MCF 10A (cell line): ENCODE results near the gene TAS1R3. TPM values are rescaled to one million over a fixed set of nuclear protein-coding genes. Genes with fewer than 3 reads are reported as not detected.

Source experiments
- BruUV-seq: library from RNA; stranded (reverse); fragments of 400-500 nt; replicated peaks from 2 replicates; lab custom pipeline; 2021; lab: Mats Ljungman, UMichigan
- CTCF ChIA-PET: fragments of 300-600 bp; sonication (Branson Sonifier 250); formaldehyde crosslinking; extraction: SDS; loops from one replicate; lab custom pipeline; 2021; ENCODE audit warnings: antibody characterized with exemption, inconsistent platforms; lab: Yijun Ruan, JAX
- POLR2A ChIA-PET: fragments of 300-600, 350-650 bp; sonication (Branson Sonifier 250); formaldehyde crosslinking; extraction: SDS; loops from one replicate; lab custom pipeline; 2020; ENCODE audit warnings: antibody characterized with exemption, inconsistent platforms; lab: Yijun Ruan, JAX
- DNase-seq: peaks from one replicate; pipeline ENCODE4 v3.0.0-alpha.2; 2018; ENCODE audit not compliant: unreplicated experiment
- H3K27ac Mint-ChIP-seq: one replicate; pipeline ENCODE4 v1.8.0; 2022; ENCODE audit warnings: mild to moderate bottlenecking, low read depth, mixed read lengths; ENCODE audit not compliant: unreplicated experiment
- H3K27me3 Mint-ChIP-seq: one replicate; pipeline ENCODE4 v1.8.0; 2022; ENCODE audit warnings: mixed read lengths; ENCODE audit not compliant: insufficient read depth, unreplicated experiment
- H3K36me3 Mint-ChIP-seq: one replicate; pipeline ENCODE4 v1.8.0; 2022; ENCODE audit warnings: mild to moderate bottlenecking, moderate library complexity, mixed read lengths; ENCODE audit not compliant: insufficient read depth, unreplicated experiment
- H3K4me1 Mint-ChIP-seq: one replicate; pipeline ENCODE4 v1.8.0; 2022; ENCODE audit warnings: mixed read lengths; ENCODE audit not compliant: insufficient read depth, unreplicated experiment
- H3K4me3 Mint-ChIP-seq: one replicate; pipeline ENCODE4 v1.8.0; 2022; ENCODE audit warnings: mild to moderate bottlenecking, moderate library complexity, mixed read lengths; ENCODE audit not compliant: unreplicated experiment
- H3K9me3 Mint-ChIP-seq: one replicate; pipeline ENCODE4 v1.8.0; 2022; ENCODE audit warnings: mixed read lengths; ENCODE audit not compliant: unreplicated experiment
- intact Hi-C: fragments of 100-400 bp; cut with micrococcal nuclease; formaldehyde crosslinking; loops from 2 replicates; pipeline ENCODE4 v1.14.1; 2022
- total RNA-seq: library from RNA; stranded (reverse); gene quantifications from 2 replicates; pipeline ENCODE4 v1.2.3, GENCODE V29; 2022
- TF ChIP-seq, protein P1 (sequence below): fragments of 200-600 bp; IDR thresholded peaks from one replicate; pipeline ENCODE4 v1.8.0; 2022; ENCODE audit warnings: antibody characterized with exemption, mild to moderate bottlenecking; ENCODE audit not compliant: unreplicated experiment

TAS1R3 gene
- total RNA-seq, 1 experiment from 2014 or later = not detected

DNA sequence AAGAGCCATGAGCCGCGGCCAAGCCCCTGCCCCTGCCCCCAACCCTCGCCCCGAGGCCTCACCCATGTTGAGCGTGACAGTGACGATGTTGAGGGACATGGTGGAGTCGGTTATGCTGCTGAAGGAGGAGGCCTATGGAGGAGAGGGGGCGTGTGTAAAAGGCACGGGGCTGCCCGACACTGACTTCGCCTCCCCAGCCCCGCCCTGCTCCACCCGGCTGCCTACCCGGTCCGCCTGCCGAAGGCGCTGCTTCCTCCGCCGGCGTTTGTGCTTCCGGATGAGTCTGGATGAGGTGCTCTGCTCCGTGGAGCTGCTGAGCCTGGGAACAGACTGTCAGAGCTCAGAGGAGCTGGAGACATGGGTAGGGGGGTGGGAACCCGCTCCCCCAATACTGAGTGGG, 9.1 kb downstream of the TAS1R3 start:
- Mint-ChIP-seq H3K4me3 (no peak overlapping the region), H3K27ac (no peak overlapping the region), H3K4me1 (no peaks in the 10 kb centered on the region), H3K36me3 (peaks cover 56% of the 10 kb centered on the region), H3K27me3 (no peaks in the 10 kb centered on the region), H3K9me3 (no peaks in the 10 kb centered on the region)
- intact Hi-C loops = no loop called here
- POLR2A ChIA-PET = no interaction called here
- no TSS peak for BruUV-seq
- CTCF ChIA-PET = no interaction called here
- DNase-seq = no peak
- TF ChIP-seq, protein P1, sequence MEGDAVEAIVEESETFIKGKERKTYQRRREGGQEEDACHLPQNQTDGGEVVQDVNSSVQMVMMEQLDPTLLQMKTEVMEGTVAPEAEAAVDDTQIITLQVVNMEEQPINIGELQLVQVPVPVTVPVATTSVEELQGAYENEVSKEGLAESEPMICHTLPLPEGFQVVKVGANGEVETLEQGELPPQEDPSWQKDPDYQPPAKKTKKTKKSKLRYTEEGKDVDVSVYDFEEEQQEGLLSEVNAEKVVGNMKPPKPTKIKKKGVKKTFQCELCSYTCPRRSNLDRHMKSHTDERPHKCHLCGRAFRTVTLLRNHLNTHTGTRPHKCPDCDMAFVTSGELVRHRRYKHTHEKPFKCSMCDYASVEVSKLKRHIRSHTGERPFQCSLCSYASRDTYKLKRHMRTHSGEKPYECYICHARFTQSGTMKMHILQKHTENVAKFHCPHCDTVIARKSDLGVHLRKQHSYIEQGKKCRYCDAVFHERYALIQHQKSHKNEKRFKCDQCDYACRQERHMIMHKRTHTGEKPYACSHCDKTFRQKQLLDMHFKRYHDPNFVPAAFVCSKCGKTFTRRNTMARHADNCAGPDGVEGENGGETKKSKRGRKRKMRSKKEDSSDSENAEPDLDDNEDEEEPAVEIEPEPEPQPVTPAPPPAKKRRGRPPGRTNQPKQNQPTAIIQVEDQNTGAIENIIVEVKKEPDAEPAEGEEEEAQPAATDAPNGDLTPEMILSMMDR = no peak

DNA sequence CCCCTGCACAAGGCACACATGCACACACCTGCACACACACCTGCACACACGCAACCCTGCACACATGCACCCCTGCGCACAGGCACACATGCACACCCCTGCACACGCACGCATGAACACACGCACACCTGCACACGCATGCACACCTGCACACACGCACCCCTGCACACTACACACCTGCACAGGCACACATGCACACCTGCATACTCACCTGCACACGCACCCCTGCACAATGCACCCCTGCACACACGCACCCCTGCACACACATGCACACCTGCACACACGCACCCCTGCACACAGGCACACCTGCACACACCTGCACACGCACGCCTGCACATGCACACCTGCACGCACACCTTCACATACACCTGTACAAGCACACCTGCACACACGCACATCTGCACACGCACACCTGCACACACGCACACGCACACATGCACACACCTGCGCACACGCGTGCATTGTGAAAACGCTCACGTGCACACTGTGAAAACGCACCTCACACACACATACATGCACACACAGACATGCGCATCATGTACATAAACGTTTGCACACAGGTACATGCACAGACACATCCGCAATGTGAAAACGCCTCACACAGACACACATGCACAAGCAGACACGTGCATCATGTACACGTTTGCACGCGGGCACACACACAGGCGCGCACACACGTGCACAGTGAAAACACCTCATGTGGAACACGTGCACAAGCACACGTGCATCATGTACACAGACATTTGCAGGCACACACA, 9.9 kb downstream of the TAS1R3 start:
- H3K4me1 Mint-ChIP-seq = no peaks in the 10 kb centered on the region
- ChIA-PET CTCF (interaction anchor here (1.3 kb wide), 1 partner anchor 31 kb away, joined by 6 read pairs; no protein-coding TSS in a partner anchor), POLR2A (no interaction called here)
- no peaks in the 10 kb centered on the region for H3K9me3 Mint-ChIP-seq
- intact Hi-C loops = no loop called here
- DNase-seq = no peak
- H3K27me3 Mint-ChIP-seq = no peaks in the 10 kb centered on the region
- no peak overlapping the region for H3K4me3 Mint-ChIP-seq
- BruUV-seq = no TSS peak
- peaks cover 51% of the 10 kb centered on the region for H3K36me3 Mint-ChIP-seq
- no peak overlapping the region for H3K27ac Mint-ChIP-seq
- TF ChIP-seq, protein P1 = no peak

DNA sequence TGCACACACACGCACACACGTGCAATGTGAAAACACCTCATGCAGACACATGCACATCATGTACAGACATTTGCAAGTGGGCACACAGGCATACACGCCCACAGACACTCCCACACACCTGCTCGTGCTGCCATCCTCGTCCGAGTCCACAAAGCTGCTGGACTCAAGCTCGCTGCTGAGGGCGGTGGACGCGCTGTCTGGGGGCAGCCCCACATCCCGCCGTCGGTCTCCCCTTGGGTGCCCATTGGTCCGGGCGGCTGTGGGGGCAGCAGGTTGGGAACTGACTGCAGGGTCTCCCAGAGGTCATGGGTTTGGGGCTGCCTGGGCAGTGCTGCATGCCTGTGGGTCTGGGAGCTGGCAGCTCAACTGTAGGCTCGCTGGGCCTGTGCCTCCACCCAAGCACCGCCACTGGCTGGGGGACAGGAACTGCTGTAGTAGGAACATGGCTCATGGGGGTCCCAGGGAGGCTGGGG, 10.5 kb downstream of the TAS1R3 start:
- TF ChIP-seq, protein P1 = no peak
- no peak for DNase-seq
- Mint-ChIP-seq H3K4me1 (peaks cover under 1% of the 10 kb centered on the region), H3K9me3 (no peaks in the 10 kb centered on the region), H3K27ac (no peak overlapping the region), H3K27me3 (no peaks in the 10 kb centered on the region), H3K36me3 (peaks cover 51% of the 10 kb centered on the region), H3K4me3 (no peak overlapping the region)
- ChIA-PET POLR2A (no interaction called here), CTCF (interaction anchor here (1.3 kb wide), 1 partner anchor 30 kb away, joined by 6 read pairs; no protein-coding TSS in a partner anchor)
- no TSS peak for BruUV-seq
- intact Hi-C loops = no loop called here

DNA sequence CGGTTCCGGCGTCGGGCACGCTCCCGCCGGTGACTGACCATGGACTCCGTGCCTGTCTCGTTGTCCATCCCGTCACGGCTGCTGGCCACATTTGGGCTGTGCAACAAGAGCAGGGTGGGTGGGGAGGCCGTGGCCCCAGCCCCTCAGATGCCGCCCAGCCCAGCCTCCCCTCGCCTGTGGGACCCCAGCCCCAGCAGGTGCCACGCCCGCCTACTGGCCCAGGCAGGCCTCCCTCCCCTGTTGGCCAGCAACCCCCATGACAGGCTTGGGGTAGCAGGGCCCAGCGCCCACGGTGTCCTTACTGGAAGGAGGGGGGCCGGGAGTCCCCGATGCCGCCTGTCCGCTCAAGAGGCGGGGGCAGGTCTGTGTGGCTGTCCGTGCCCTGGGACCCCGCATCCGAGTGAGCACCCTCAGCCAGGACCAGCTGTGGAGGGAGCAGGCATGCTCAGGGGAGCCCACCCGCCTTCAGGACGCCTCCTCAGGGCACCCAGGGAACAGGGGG, 11.0 kb downstream of the TAS1R3 start:
- no peaks in the 10 kb centered on the region for H3K27me3 Mint-ChIP-seq
- intact Hi-C loops = no loop called here
- H3K4me3 Mint-ChIP-seq = no peak overlapping the region
- H3K36me3 Mint-ChIP-seq = peaks cover 51% of the 10 kb centered on the region
- TF ChIP-seq, protein P1 = no peak
- no TSS peak for BruUV-seq
- H3K27ac Mint-ChIP-seq = no peak overlapping the region
- peaks cover 6% of the 10 kb centered on the region for H3K4me1 Mint-ChIP-seq
- no peak for DNase-seq
- H3K9me3 Mint-ChIP-seq = no peaks in the 10 kb centered on the region
- CTCF ChIA-PET = interaction anchor here (1.3 kb wide), 1 partner anchor 30 kb away, joined by 6 read pairs; no protein-coding TSS in a partner anchor
- POLR2A ChIA-PET = interaction anchor here (2.9 kb wide), 1 partner anchor 10 kb away, joined by 19 read pairs; the partner anchor contains the start of gene TAS1R3
